Parathyroid adenoma (tissue), 2 donors: ENCODE results near the gene CYSRT1.
"Not testable (repeated sequence)": the region's sequence is repeated elsewhere in the genome, so short reads cannot be mapped to it uniquely, and the experiment has no call there.

Experiments used
- H2AFZ ChIP-seq: fragments of 300-600 bp; sonication (generic); one replicate; pipeline ENCODE4 v1.7.0; 2017; ENCODE audit warnings: antibody characterized with exemption, mild to moderate bottlenecking
- H3K27ac ChIP-seq: fragments of 300-600 bp; sonication (generic); one replicate; pipeline ENCODE4 v1.7.0; 2017
- H3K27me3 ChIP-seq: fragments of 300-600 bp; sonication (generic); one replicate; pipeline ENCODE4 v1.7.0; 2017; ENCODE audit warnings: low read length; ENCODE audit not compliant: control insufficient read depth, insufficient read depth
- H3K36me3 ChIP-seq: fragments of 300-600 bp; sonication (generic); one replicate; pipeline ENCODE4 v1.7.0; 2017; ENCODE audit warnings: low read length; ENCODE audit not compliant: control insufficient read depth, insufficient read depth
- H3K4me1 ChIP-seq: fragments of 300-600 bp; sonication (generic); one replicate; pipeline ENCODE4 v1.7.0; 2017; ENCODE audit warnings: control low read depth
- H3K4me2 ChIP-seq: fragments of 300-600 bp; sonication (generic); one replicate; pipeline ENCODE4 v1.7.0; 2017; ENCODE audit warnings: low read length
- H3K4me3 ChIP-seq: fragments of 300-600 bp; sonication (generic); one replicate; pipeline ENCODE4 v1.7.0; 2017; ENCODE audit warnings: low read depth, low read length
- H3K79me2 ChIP-seq: fragments of 300-600 bp; sonication (generic); one replicate; pipeline ENCODE4 v1.7.0; 2017; ENCODE audit warnings: control low read depth
- H3K9ac ChIP-seq: fragments of 300-600 bp; sonication (generic); one replicate; pipeline ENCODE4 v1.7.0; 2017; ENCODE audit warnings: mild to moderate bottlenecking
- H3K9me3 ChIP-seq: fragments of 300-600 bp; sonication (generic); one replicate; pipeline ENCODE4 v1.7.0; 2017; ENCODE audit warnings: low read length; ENCODE audit not compliant: control insufficient read depth
- TF ChIP-seq, protein P1 (sequence below): fragments of 300-600 bp; sonication (generic); IDR thresholded peaks from one replicate; pipeline ENCODE4 v1.7.0; 2017; ENCODE audit warnings: antibody characterized with exemption, mild to moderate bottlenecking
- donor health status: primary hyperparathyroidism.

Gene CYSRT1

DNA sequence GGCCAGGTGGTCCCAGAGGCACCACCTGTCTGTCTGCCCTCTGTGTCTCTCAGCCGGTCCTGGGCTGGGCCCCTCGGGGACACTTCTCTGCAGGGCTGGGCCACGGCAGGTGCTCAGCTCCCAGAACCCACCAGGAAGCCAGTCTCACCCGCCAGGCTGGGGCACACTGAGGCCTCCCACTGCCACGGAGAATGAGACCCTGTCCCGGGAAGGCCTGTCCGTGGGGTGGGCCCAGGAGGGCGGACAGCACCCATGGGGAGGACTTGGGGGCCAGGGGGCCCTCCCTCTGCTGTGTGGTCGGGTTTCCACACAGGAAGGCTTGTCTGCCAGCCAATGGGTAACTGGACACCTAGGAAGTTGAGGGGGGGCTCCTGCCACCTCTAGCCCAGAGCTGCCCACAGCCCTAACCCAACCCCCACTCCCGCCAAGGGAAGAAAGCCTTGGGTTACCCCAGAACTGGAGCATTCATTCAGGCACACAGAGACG lies 12.0 kb downstream of the CYSRT1 start:
- Histone ChIP-seq H2AFZ (peak overlapping the region; percentile 78), H3K9me3 (no peaks in the 10 kb centered on the region), H3K27me3 (no peaks in the 10 kb centered on the region), H3K4me2 (peak overlapping the region; percentile 60), H3K4me1 (peaks cover 14% of the 10 kb centered on the region), H3K27ac (peak overlapping the region; percentile 65), H3K9ac (peak overlapping the region; percentile 6), H3K4me3 (no peak overlapping the region), H3K36me3 (no peaks in the 10 kb centered on the region), H3K79me2 (no peaks in the 10 kb centered on the region)
- TF ChIP-seq, protein P1, sequence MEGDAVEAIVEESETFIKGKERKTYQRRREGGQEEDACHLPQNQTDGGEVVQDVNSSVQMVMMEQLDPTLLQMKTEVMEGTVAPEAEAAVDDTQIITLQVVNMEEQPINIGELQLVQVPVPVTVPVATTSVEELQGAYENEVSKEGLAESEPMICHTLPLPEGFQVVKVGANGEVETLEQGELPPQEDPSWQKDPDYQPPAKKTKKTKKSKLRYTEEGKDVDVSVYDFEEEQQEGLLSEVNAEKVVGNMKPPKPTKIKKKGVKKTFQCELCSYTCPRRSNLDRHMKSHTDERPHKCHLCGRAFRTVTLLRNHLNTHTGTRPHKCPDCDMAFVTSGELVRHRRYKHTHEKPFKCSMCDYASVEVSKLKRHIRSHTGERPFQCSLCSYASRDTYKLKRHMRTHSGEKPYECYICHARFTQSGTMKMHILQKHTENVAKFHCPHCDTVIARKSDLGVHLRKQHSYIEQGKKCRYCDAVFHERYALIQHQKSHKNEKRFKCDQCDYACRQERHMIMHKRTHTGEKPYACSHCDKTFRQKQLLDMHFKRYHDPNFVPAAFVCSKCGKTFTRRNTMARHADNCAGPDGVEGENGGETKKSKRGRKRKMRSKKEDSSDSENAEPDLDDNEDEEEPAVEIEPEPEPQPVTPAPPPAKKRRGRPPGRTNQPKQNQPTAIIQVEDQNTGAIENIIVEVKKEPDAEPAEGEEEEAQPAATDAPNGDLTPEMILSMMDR, result no peak

DNA sequence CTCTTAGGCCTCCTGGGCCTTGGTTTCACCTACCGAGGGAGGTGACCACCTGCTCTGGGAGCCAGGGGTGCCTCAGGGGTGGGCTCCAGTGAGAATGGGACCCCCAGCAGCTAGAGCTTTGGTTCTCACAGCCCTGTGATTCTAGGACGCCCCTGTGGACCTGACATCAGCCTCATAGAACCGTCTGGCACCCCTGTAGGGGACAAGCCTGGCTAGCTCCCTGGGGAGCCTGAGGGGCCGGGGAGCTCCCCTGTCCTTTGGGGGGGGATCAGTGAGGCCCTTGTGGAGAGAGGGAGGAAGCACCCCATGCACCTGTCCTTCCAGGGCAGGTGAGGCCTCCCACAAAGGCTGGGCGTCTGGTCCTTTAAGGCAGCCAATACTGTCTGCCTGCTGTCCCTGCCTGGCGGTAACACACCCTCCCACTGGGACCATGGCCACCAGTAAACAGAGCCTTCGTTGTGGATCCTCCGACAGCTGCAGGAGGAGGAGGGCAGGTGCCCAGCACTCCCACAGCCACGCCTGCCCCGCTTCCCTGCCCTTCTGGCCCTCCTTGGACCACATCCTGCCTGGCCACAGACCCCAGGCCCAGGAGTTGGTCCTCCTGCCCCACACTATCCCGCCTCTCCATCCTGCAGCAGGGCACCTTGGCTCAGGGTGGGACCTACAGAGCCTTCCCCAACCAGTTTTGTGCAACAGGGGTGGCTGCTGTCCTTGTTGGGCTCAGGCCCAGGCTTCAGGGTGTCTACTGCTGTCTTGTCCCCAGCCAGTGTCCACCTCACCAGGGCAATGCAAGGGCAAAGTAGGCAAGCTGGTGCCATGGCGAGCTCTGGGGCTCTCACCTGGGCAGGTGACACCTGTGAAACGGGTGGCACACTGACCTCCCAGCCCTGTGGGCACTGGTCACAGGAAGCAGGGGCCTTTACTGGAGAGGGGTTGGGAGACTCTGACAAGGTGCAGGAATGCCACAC lies 13.1 kb downstream of the CYSRT1 start:
- no peaks in the 10 kb centered on the region for H3K27me3 ChIP-seq
- no peaks in the 10 kb centered on the region for H3K79me2 ChIP-seq
- H3K9ac ChIP-seq, result no peak overlapping the region
- H3K27ac ChIP-seq, result peak overlapping the region; percentile 65
- no peak overlapping the region for H3K4me3 ChIP-seq
- TF ChIP-seq, protein P1, result no peak
- H2AFZ ChIP-seq, result no peak overlapping the region
- H3K4me2 ChIP-seq, result no peak overlapping the region
- H3K4me1 ChIP-seq, result peaks cover 16% of the 10 kb centered on the region
- no peaks in the 10 kb centered on the region for H3K36me3 ChIP-seq
- no peaks in the 10 kb centered on the region for H3K9me3 ChIP-seq

DNA sequence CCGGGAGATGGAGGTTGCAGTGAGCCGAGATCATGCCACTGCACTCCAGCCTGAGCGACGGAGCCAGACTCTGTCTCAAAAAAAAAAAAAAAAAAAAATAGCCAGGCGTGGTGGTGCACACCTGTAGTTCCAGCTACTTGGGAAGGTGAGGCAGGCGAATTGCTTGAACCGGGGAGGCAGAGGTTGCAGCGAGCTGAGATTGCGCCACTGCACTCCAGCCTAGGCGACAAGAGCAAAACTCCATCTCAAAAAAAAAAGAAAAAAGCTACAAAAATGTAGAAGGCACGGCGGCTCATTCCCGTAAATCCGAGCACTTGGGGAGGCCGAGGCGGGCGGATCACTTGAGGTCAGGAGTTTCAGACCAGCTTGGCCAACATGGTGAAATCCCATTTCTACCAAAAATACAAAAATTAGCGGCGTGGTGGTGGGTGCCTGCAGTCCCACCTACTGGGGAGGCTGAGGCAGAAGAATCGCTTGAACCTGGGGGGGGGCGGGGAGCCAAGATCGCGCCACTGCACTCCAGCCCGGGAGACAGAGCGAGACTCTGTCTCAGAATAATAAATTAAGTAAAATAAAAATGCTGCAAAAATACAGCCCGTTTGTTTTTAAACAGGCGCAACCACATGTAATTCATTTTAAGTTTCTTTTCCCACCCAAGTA lies 14.7 kb downstream of the CYSRT1 start:
- not testable (repeated sequence) for H3K27me3 ChIP-seq, H3K9me3 ChIP-seq, H3K36me3 ChIP-seq, H3K79me2 ChIP-seq, H3K9ac ChIP-seq
- peak overlapping the region; percentile 85 for H2AFZ ChIP-seq
- peak overlapping the region; percentile 86 for H3K4me3 ChIP-seq
- peak overlapping the region; percentile 96 for H3K27ac ChIP-seq
- H3K4me1 ChIP-seq, result peaks cover 16% of the 10 kb centered on the region
- H3K4me2 ChIP-seq, result peak overlapping the region; percentile 91

DNA sequence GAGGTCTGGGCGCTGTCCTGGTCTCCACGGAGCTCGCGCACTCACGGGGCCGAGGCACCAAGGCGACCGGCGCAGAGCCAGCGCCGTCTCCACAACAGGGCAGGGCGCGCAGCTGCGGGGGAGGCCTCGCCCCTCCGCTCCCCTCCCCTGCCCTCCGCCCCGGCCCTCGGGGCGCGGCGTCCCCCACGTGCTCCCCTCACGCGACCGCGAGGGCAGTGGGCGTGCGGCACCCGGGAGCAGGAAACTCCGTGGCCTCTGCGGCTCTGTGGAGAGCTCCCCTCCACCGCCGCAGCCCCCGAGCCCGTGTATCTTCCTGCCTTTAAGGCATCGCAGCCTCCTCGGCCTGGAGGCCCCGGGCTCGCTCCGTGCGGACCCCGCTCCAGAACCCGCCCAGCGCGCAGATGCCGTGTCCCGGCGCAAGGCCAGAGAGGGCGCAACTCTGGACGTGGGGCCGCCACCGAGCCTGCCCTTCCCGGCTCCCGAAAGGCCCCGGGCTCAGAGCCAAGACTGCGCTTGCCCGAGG lies 15.4 kb downstream of the CYSRT1 start:
- peak overlapping the region; percentile 86 for H3K4me3 ChIP-seq
- H3K36me3 ChIP-seq, result no peaks in the 10 kb centered on the region
- peak overlapping the region; percentile 85 for H2AFZ ChIP-seq
- H3K79me2 ChIP-seq, result no peaks in the 10 kb centered on the region
- TF ChIP-seq, protein P1, result peak; percentile 13
- no peaks in the 10 kb centered on the region for H3K27me3 ChIP-seq
- peak overlapping the region; percentile 91 for H3K4me2 ChIP-seq
- H3K27ac ChIP-seq, result peak overlapping the region; percentile 96
- no peaks in the 10 kb centered on the region for H3K9me3 ChIP-seq
- H3K4me1 ChIP-seq, result peaks cover 16% of the 10 kb centered on the region
- no peak overlapping the region for H3K9ac ChIP-seq
